NCI-H1105 treated with DMSO at 0.1 percent for 48 hours (cell line): Measurements from ENCODE around the gene RAB33B.
A peak's percentile ranks its signal among the peaks of the same experiment; 100 is the strongest.
"Not testable (repeated sequence)": the region's sequence is repeated elsewhere in the genome, so short reads cannot be mapped to it uniquely, and the experiment has no call there.

Experiments used
- DNase-seq: peaks from one replicate; lab custom pipeline; 2025; lab: John Stamatoyannopoulos, UW

Gene RAB33B

GRCh38 chr4:139454111-139455045 lies at the start of gene RAB33B:
TSS of gene RAB33B (plus strand) at chr4:139454121. CDS start at chr4:139454196, 75 bp downstream.
- no peak for DNase-seq

GRCh38 chr4:139410312-139410711 lies 43.6 kb upstream of the RAB33B start:
- no peak for DNase-seq

GRCh38 chr4:139414671-139415210 lies 39.2 kb upstream of the RAB33B start:
- DNase-seq, result not testable (repeated sequence)

GRCh38 chr4:139416073-139416673 lies 37.7 kb upstream of the RAB33B start:
- DNase-seq, result peak; percentile 30

- peak; percentile 9 for DNase-seq
Observed at GRCh38 chr4:139419388-139419914, 34.5 kb upstream of the RAB33B start.

- no peak for DNase-seq
Observed at GRCh38 chr4:139420652-139421051, 33.3 kb upstream of the RAB33B start.

- DNase-seq, result no peak
Observed at GRCh38 chr4:139436122-139436521, 17.8 kb upstream of the RAB33B start.

- no peak for DNase-seq
Observed at GRCh38 chr4:139438141-139438540, 15.8 kb upstream of the RAB33B start.

GRCh38 chr4:139441029-139441428 lies 12.9 kb upstream of the RAB33B start:
- DNase-seq, result no peak

- DNase-seq, result no peak
Observed at GRCh38 chr4:139443661-139444060, 10.3 kb upstream of the RAB33B start.

GRCh38 chr4:139444881-139445280 lies 9.0 kb upstream of the RAB33B start:
- not testable (repeated sequence) for DNase-seq

GRCh38 chr4:139447078-139447477 lies 6.8 kb upstream of the RAB33B start:
- not testable (repeated sequence) for DNase-seq

- DNase-seq, result no peak
Observed at GRCh38 chr4:139450586-139450985, 3.3 kb upstream of the RAB33B start.

- no peak for DNase-seq
Observed at GRCh38 chr4:139451997-139452396, 1.9 kb upstream of the RAB33B start.

- peak; percentile 63 for DNase-seq
Observed at GRCh38 chr4:139453041-139453370, 915 bp upstream of the RAB33B start.

- peak; percentile 82 for DNase-seq
Observed at GRCh38 chr4:139453371-139454110, 380 bp upstream of the RAB33B start.

- no peak for DNase-seq
Observed at GRCh38 chr4:139455126-139455538, 1.2 kb downstream of the RAB33B start.

- no peak for DNase-seq
Observed at GRCh38 chr4:139457318-139457717, 3.4 kb downstream of the RAB33B start.

- no peak for DNase-seq
Observed at GRCh38 chr4:139458543-139458942, 4.6 kb downstream of the RAB33B start.

GRCh38 chr4:139458999-139459398 lies 5.1 kb downstream of the RAB33B start:
- DNase-seq, result no peak

- no peak for DNase-seq
Observed at GRCh38 chr4:139460565-139460964, 6.6 kb downstream of the RAB33B start.

GRCh38 chr4:139461022-139461628 lies 7.2 kb downstream of the RAB33B start:
- DNase-seq, result no peak
